Activated CD8-positive, alpha-beta T cell treated with anti-CD3 and anti-CD28 coated beads for 36 hours (primary cell): ENCODE measurements around the gene LIFR. TPM values are rescaled to one million over a fixed set of nuclear protein-coding genes. Genes with fewer than 3 reads are reported as not detected.

Experiments
- ATAC-seq: fragments of 200-7000 bp; cut with Tn5 transposase; one replicate; pipeline ENCODE4 v1.10.0; 2021; ENCODE audit warnings: mild to moderate bottlenecking, moderate library complexity
- CTCF ChIA-PET: fragments of 350-600 bp; sonication (Branson Sonifier 250); formaldehyde crosslinking; loops from one replicate; lab custom pipeline; 2021; ENCODE audit warnings: antibody characterized with exemption; lab: Charles Lee
- POLR2A ChIA-PET: fragments of 350-600 bp; sonication (Branson Sonifier 250); formaldehyde crosslinking; loops from one replicate; lab custom pipeline; 2021; ENCODE audit warnings: antibody characterized with exemption; lab: Charles Lee
- DNase-seq: peaks from one replicate; pipeline ENCODE4 v3.0.0-alpha.2; 2020
- H3K27ac Mint-ChIP-seq: one replicate; pipeline ENCODE4 v1.8.0; 2021; ENCODE audit warnings: mild to moderate bottlenecking, mixed read lengths
- H3K27me3 Mint-ChIP-seq: one replicate; pipeline ENCODE4 v1.8.0; 2021; ENCODE audit warnings: mixed read lengths
- H3K36me3 Mint-ChIP-seq: one replicate; pipeline ENCODE4 v1.8.0; 2021; ENCODE audit warnings: low read depth, mixed read lengths
- H3K4me1 Mint-ChIP-seq: one replicate; pipeline ENCODE4 v1.8.0; 2021; ENCODE audit warnings: low read depth, mixed read lengths
- H3K4me3 Mint-ChIP-seq: one replicate; pipeline ENCODE4 v1.8.0; 2021; ENCODE audit warnings: mild to moderate bottlenecking, moderate library complexity, mixed read lengths
- H3K9me3 Mint-ChIP-seq: one replicate; pipeline ENCODE4 v1.8.0; 2021; ENCODE audit warnings: mixed read lengths
- intact Hi-C: fragments of 100-400 bp; cut with micrococcal nuclease; formaldehyde crosslinking; loops from one replicate; pipeline ENCODE4 v1.10.0; 2022
- total RNA-seq, 2 experiments: library from RNA; stranded (reverse); gene quantifications; one replicate each; pipeline ENCODE4 v1.2.3, GENCODE V29; 2021
- TF ChIP-seq, protein P1 (sequence below): fragments of 200-600 bp; IDR thresholded peaks from one replicate; pipeline ENCODE4 v1.8.0; 2022; ENCODE audit warnings: antibody characterized with exemption, mild to moderate bottlenecking

LIFR gene
- total RNA-seq, 2 experiments from 2014 or later = not detected

DNA sequence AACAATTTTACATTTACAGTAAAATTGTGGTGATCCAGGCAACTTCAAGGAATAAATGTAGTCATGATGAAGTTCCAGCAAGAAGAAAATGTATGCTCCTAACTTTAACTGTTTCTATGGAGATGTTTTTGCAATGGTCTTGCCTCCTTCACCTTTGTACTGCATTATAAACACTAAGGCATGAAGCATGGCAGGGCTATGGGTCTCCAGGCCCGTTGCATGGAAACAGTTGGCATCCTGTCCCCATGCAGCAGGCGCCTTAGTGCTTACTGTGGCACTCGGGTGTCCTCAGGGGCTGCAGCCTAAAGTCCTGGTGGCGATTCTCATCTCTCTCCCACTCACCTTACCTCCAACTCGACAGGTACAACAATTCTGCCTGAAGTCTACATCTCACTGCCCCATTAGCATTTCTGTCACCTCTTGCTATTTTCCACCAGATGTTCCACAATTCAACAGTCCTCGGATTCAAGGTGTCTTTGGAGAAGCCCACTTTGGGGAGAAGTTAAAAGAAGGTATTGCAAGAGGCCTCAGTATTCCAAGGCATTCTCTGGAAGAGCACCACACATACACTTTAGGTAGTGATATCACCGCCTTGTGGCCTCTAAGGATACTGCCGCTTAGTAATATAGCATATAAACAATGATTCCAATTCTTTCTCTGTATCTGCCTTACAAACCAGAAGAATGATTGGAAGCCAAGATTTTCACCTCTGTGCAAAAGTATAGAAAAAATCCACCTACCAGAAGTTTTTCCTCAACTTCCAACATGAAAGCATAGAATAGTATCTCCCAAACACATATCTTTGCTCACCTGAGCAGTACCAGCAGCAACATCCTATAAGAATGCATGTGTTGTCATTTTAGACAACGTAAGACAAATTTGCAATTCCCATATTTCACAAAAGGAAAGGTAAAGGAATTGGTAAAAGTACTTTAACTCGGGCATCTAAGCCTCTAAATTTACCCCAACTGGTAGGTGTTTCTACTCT is 5.1 kb downstream of the LIFR start:
- H3K4me3 Mint-ChIP-seq = no peak overlapping the region
- DNase-seq (peak; percentile 7), ATAC-seq (peak; percentile 51)
- peaks cover 40% of the 10 kb centered on the region for H3K27me3 Mint-ChIP-seq
- TF ChIP-seq, protein P1, sequence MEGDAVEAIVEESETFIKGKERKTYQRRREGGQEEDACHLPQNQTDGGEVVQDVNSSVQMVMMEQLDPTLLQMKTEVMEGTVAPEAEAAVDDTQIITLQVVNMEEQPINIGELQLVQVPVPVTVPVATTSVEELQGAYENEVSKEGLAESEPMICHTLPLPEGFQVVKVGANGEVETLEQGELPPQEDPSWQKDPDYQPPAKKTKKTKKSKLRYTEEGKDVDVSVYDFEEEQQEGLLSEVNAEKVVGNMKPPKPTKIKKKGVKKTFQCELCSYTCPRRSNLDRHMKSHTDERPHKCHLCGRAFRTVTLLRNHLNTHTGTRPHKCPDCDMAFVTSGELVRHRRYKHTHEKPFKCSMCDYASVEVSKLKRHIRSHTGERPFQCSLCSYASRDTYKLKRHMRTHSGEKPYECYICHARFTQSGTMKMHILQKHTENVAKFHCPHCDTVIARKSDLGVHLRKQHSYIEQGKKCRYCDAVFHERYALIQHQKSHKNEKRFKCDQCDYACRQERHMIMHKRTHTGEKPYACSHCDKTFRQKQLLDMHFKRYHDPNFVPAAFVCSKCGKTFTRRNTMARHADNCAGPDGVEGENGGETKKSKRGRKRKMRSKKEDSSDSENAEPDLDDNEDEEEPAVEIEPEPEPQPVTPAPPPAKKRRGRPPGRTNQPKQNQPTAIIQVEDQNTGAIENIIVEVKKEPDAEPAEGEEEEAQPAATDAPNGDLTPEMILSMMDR = peak; percentile 61
- CTCF ChIA-PET = interaction anchor here (0.9 to 2.7 kb wide), 10 partner anchors 8 to 259 kb away, joined by 3 to 21 read pairs (median 4); no protein-coding TSS in a partner anchor
- H3K9me3 Mint-ChIP-seq = no peaks in the 10 kb centered on the region
- intact Hi-C loops = loop anchor here (5.0 kb wide), 1 partner anchor 109 kb away; no protein-coding TSS in a partner anchor
- POLR2A ChIA-PET = no interaction called here
- H3K36me3 Mint-ChIP-seq = no peaks in the 10 kb centered on the region
- no peak overlapping the region for H3K27ac Mint-ChIP-seq
- peaks cover 5% of the 10 kb centered on the region for H3K4me1 Mint-ChIP-seq

DNA sequence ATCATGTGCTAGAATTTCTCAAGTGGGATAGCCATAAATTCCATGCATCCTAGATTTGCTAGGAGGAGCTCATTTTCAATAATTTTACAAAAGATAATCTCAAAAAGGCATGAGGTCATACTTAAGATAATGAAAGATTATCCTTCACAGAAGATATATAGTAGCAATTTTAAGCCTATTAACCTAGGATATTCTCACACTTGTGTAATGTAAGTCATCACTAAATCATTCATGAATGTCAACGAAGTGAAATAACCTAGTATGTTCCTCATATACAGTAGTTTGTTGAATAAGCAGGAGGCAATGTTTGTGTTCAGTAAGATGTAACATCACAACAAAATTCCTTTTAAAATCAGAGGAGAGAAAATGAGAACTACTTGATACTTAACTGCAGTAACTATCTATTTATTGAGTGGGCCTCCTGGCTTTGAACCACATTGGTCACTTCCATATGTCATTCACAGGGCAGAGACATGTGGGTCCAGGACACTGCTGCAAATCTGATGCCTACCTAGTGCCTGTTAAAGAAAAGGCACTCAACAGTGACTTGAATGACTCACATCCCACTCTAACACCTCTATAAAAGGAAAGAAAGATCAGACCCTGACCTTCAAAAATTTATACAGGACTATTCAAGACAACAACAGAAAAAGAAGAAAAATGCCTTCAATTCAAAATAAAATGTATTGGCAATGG is 8.2 kb downstream of the LIFR start:
- Mint-ChIP-seq H3K36me3 (no peaks in the 10 kb centered on the region), H3K9me3 (no peaks in the 10 kb centered on the region), H3K4me1 (no peaks in the 10 kb centered on the region), H3K27me3 (peaks cover 26% of the 10 kb centered on the region), H3K4me3 (no peak overlapping the region), H3K27ac (no peak overlapping the region)
- TF ChIP-seq, protein P1 = no peak
- ATAC-seq (no peak), DNase-seq (no peak)
- intact Hi-C loops = no loop called here
- CTCF ChIA-PET = interaction anchor here (0.6 kb wide), 1 partner anchor 107 kb away, joined by 4 read pairs; no protein-coding TSS in a partner anchor
- POLR2A ChIA-PET = no interaction called here

DNA sequence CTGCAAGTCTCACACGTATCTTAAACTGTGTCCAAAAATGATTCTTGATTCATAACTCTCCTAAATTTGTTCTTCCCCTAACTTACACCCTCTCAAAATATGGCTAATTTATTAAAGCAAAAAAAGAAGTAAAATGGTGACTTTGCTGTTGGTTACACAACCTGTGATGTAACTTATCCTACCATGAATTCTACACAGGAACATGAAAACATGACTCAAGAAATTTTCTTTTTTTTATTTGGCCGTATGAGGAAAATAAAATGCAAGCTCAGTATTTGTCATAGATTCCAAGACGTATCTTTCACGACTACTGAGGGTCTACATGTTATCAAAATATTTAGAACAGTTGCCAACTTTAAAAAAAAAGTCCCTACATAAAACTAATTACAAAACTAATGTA is 9.2 kb downstream of the LIFR start:
- ATAC-seq = no peak
- intact Hi-C loops = no loop called here
- no peak for DNase-seq
- TF ChIP-seq, protein P1 = no peak
- ChIA-PET POLR2A (no interaction called here), CTCF (interaction anchor here (1.1 to 1.7 kb wide), 2 partner anchors 105 to 106 kb away, joined by 3 to 5 read pairs; no protein-coding TSS in a partner anchor)
- Mint-ChIP-seq H3K36me3 (no peaks in the 10 kb centered on the region), H3K9me3 (no peaks in the 10 kb centered on the region), H3K27ac (no peak overlapping the region), H3K27me3 (peaks cover 17% of the 10 kb centered on the region), H3K4me3 (no peak overlapping the region), H3K4me1 (no peaks in the 10 kb centered on the region)

DNA sequence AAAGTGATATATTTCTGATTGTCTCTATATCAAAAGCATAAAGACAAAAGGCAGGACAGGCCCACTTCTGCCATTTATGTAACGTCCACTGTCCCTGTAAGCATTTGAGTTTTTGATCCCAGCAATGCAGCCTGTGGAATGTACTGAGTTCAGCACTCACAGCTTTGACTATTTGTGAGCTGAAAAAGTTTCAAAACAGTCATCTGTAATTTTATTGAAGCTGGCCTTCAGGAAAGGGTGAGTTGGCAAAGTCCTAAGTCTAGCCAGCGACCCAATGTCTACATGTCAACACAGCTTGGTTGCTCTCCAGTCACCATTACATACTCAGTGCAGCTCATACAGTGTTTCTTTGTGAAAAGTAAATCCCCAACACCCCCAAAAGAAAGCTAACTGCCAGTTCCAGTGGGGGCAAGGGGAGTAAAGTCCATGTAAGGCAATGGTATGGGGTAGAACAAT is 9.7 kb downstream of the LIFR start:
- DNase-seq (no peak), ATAC-seq (no peak)
- Mint-ChIP-seq H3K4me1 (no peaks in the 10 kb centered on the region), H3K27ac (no peak overlapping the region), H3K36me3 (no peaks in the 10 kb centered on the region), H3K9me3 (no peaks in the 10 kb centered on the region), H3K4me3 (no peak overlapping the region), H3K27me3 (peaks cover 17% of the 10 kb centered on the region)
- TF ChIP-seq, protein P1 = no peak
- intact Hi-C loops = no loop called here
- POLR2A ChIA-PET = no interaction called here
- CTCF ChIA-PET = interaction anchor here (1.1 to 1.7 kb wide), 2 partner anchors 105 kb away, joined by 3 to 5 read pairs; no protein-coding TSS in a partner anchor
